GM23338 (cell line): ENCODE results near the gene YES1. TPM values are rescaled to one million over a fixed set of nuclear protein-coding genes. Genes with fewer than 3 reads are reported as not detected.

Experiments
- ATAC-seq: fragments of 200-7000 bp; cut with Tn5 transposase; 3 replicates; pipeline ENCODE4 v1.9.1; 2020
- DNase-seq: peaks from one replicate; pipeline ENCODE4 v3.0.0-alpha.2; 2015; ENCODE audit warnings: low spot score
- H2AFZ ChIP-seq: fragments of 200-600 bp; sonication (generic); 2 replicates; pipeline ENCODE4 v1.8.0; 2016; ENCODE audit warnings: antibody characterized with exemption, mild to moderate bottlenecking, moderate library complexity
- H3F3A ChIP-seq: fragments of 200-600 bp; sonication (generic); replicated peaks from 2 replicates; pipeline ENCODE4 v1.8.0; 2017; ENCODE audit warnings: antibody characterized with exemption, mixed run types, low read depth
- H3K27ac ChIP-seq: fragments of 200-600 bp; sonication (generic); 2 replicates; pipeline ENCODE4 v1.6.1; 2016; ENCODE audit warnings: low read depth
- H3K27me3 ChIP-seq: fragments of 200-600 bp; sonication (generic); 2 replicates; pipeline ENCODE4 v1.8.0; 2016; ENCODE audit warnings: mild to moderate bottlenecking, mixed run types, moderate library complexity; ENCODE audit not compliant: insufficient read depth
- H3K36me3 ChIP-seq: fragments of 200-600 bp; sonication (generic); 2 replicates; pipeline ENCODE4 v1.8.0; 2016; ENCODE audit warnings: mild to moderate bottlenecking; ENCODE audit not compliant: insufficient read depth
- H3K4me1 ChIP-seq: fragments of 200-600 bp; sonication (generic); 2 replicates; pipeline ENCODE4 v1.8.0; 2016; ENCODE audit warnings: mild to moderate bottlenecking, moderate library complexity; ENCODE audit not compliant: insufficient read depth
- H3K4me2 ChIP-seq: fragments of 200-600 bp; sonication (generic); 2 replicates; pipeline ENCODE4 v1.7.1; 2017; ENCODE audit warnings: mixed run types
- H3K4me3 ChIP-seq: fragments of 200-600 bp; sonication (generic); 2 replicates; pipeline ENCODE4 v1.6.1; 2016; ENCODE audit warnings: mixed run types
- H3K79me2 ChIP-seq: fragments of 200-600 bp; sonication (generic); replicated peaks from 2 replicates; pipeline ENCODE4 v1.8.0; 2017; ENCODE audit warnings: mild to moderate bottlenecking; ENCODE audit not compliant: insufficient read depth
- H3K9me2 ChIP-seq: fragments of 200-600 bp; sonication (generic); 2 replicates; pipeline ENCODE4 v1.8.0; 2017; ENCODE audit not compliant: insufficient read depth
- H4K20me1 ChIP-seq: fragments of 200-600 bp; sonication (generic); replicated peaks from 2 replicates; pipeline ENCODE4 v1.8.0; 2017; ENCODE audit warnings: mild to moderate bottlenecking; ENCODE audit not compliant: insufficient read depth
- H3K27ac Mint-ChIP-seq: 2 replicates; pipeline ENCODE4 v1.8.0; 2020; ENCODE audit warnings: inconsistent platforms, mild to moderate bottlenecking, moderate library complexity, mixed read lengths
- H3K27me3 Mint-ChIP-seq: 3 replicates; pipeline ENCODE4 v1.8.0; 2022; ENCODE audit warnings: low read depth, mild to moderate bottlenecking, moderate library complexity, mixed read lengths, inconsistent platforms; ENCODE audit not compliant: insufficient read depth, poor library complexity
- H3K36me3 Mint-ChIP-seq: 3 replicates; pipeline ENCODE4 v1.8.0; 2021; ENCODE audit warnings: low read depth, mild to moderate bottlenecking, inconsistent platforms, moderate library complexity, mixed read lengths
- H3K4me1 Mint-ChIP-seq: 3 replicates; pipeline ENCODE4 v1.8.0; 2020; ENCODE audit warnings: mild to moderate bottlenecking, inconsistent platforms, mixed read lengths
- H3K4me3 Mint-ChIP-seq: 3 replicates; pipeline ENCODE4 v1.8.0; 2021; ENCODE audit warnings: moderate library complexity, mild to moderate bottlenecking, inconsistent platforms, mixed read lengths
- H3K9me3 Mint-ChIP-seq: 3 replicates; pipeline ENCODE4 v1.8.0; 2020; ENCODE audit warnings: moderate library complexity, mild to moderate bottlenecking, inconsistent platforms, mixed read lengths
- CREB1 ChIP-seq: fragments of 250-450 bp; sonication (Bioruptor Pico); IDR thresholded peaks from 2 replicates; pipeline ENCODE4 v1.5.0; 2020; ENCODE audit warnings: low read depth, mild to moderate bottlenecking, moderate library complexity
- CTCF ChIP-seq, 2 experiments: fragments of 200-600 bp in 1 of 2; sonication (generic) in 1 of 2; conservative IDR thresholded peaks; 2 replicates each; pipeline versions ENCODE4 v1.5.1 to v1.6.1; 2016 to 2017; ENCODE audit warnings: antibody characterized with exemption in 2 of 2, low read depth in 2 of 2, mild to moderate bottlenecking in 2 of 2, moderate library complexity in 1 of 2
- EZH2 ChIP-seq: fragments of 200-600 bp; sonication (generic); IDR thresholded peaks from one replicate; pipeline ENCODE4 v1.8.0; 2017; ENCODE audit warnings: antibody characterized with exemption, mild to moderate bottlenecking, low read depth; ENCODE audit not compliant: unreplicated experiment
- EZH2phosphoT487 ChIP-seq: fragments of 200-600 bp; sonication (generic); IDR thresholded peaks from one replicate; pipeline ENCODE4 v1.8.1; 2018; ENCODE audit warnings: antibody characterized with exemption; ENCODE audit not compliant: unreplicated experiment
- JUNB ChIP-seq: IDR thresholded peaks from one replicate; pipeline ENCODE4 v1.6.1; 2016; ENCODE audit warnings: antibody characterized with exemption; ENCODE audit not compliant: unreplicated experiment
- NANOG ChIP-seq: IDR thresholded peaks from 2 replicates; pipeline ENCODE4 v1.6.1; 2016; ENCODE audit warnings: antibody characterized with exemption, borderline replicate concordance
- POLR2AphosphoS5 ChIP-seq: IDR thresholded peaks from 2 replicates; pipeline ENCODE4 v1.6.1; 2016; ENCODE audit warnings: antibody characterized with exemption, low read depth
- STAT1 ChIP-seq: IDR thresholded peaks from one replicate; pipeline ENCODE4 v1.6.1; 2016; ENCODE audit warnings: antibody characterized with exemption; ENCODE audit not compliant: unreplicated experiment
- ZNF114 ChIP-seq: fragments of 250-450 bp; sonication (Bioruptor Pico); IDR thresholded peaks from 2 replicates; pipeline ENCODE4 v1.5.0; 2020; ENCODE audit warnings: mild to moderate bottlenecking, moderate library complexity
- ZNF331 ChIP-seq: fragments of 250-450 bp; sonication (Bioruptor Pico); IDR thresholded peaks from 2 replicates; pipeline ENCODE4 v1.5.0; 2020; ENCODE audit warnings: low read depth, mild to moderate bottlenecking, moderate library complexity
- ZNF462 ChIP-seq: fragments of 250-450 bp; sonication (Bioruptor Pico); IDR thresholded peaks from 2 replicates; pipeline ENCODE4 v1.5.0; 2020; ENCODE audit warnings: mild to moderate bottlenecking, moderate library complexity
- polyA plus RNA-seq: library from polyadenylated mRNA; unstranded; fragments of >200 nt; fragmentation: Nextera tagmentation; extraction: Ambion mirVana; gene quantifications from 2 replicates; pipeline ENCODE4 v1.2.1, GENCODE V29; 2016
- total RNA-seq: library from RNA; depleted of rRNA; stranded (reverse); fragments of >200 nt; shearing (Covaris generic); gene quantifications from 2 replicates; pipeline ENCODE4 v1.2.3, GENCODE V29; 2014
- TF ChIP-seq, protein P1 (sequence below): IDR thresholded peaks from one replicate; pipeline ENCODE4 v1.6.1; 2018; ENCODE audit warnings: antibody characterized with exemption; ENCODE audit not compliant: unreplicated experiment
- TF ChIP-seq, protein P2 (sequence below): IDR thresholded peaks from 2 replicates; pipeline ENCODE4 v1.6.1; 2016; ENCODE audit warnings: antibody characterized with exemption

YES1 gene
- total and polyA plus RNA-seq, 2 experiments from 2014 or later = 25.4 to 327 TPM

GRCh38 chr18:675307-675706, 136.7 kb downstream of the YES1 start:
- TF ChIP-seq EZH2phosphoT487 (no peak), STAT1 (no peak), NANOG (no peak), CTCF (conservative IDR thresholded peaks at IDR 0.05; ENCODE audit: low read depth in 2 of 2) (no peak), POLR2AphosphoS5 (no peak), CREB1 (CRISPR knock-in tag) (no peak), EZH2 (no peak), ZNF114 (no peak), ZNF462 (CRISPR knock-in tag) (no peak), ZNF331 (CRISPR knock-in tag) (no peak), JUNB (no peak)
- TF ChIP-seq, protein P1, sequence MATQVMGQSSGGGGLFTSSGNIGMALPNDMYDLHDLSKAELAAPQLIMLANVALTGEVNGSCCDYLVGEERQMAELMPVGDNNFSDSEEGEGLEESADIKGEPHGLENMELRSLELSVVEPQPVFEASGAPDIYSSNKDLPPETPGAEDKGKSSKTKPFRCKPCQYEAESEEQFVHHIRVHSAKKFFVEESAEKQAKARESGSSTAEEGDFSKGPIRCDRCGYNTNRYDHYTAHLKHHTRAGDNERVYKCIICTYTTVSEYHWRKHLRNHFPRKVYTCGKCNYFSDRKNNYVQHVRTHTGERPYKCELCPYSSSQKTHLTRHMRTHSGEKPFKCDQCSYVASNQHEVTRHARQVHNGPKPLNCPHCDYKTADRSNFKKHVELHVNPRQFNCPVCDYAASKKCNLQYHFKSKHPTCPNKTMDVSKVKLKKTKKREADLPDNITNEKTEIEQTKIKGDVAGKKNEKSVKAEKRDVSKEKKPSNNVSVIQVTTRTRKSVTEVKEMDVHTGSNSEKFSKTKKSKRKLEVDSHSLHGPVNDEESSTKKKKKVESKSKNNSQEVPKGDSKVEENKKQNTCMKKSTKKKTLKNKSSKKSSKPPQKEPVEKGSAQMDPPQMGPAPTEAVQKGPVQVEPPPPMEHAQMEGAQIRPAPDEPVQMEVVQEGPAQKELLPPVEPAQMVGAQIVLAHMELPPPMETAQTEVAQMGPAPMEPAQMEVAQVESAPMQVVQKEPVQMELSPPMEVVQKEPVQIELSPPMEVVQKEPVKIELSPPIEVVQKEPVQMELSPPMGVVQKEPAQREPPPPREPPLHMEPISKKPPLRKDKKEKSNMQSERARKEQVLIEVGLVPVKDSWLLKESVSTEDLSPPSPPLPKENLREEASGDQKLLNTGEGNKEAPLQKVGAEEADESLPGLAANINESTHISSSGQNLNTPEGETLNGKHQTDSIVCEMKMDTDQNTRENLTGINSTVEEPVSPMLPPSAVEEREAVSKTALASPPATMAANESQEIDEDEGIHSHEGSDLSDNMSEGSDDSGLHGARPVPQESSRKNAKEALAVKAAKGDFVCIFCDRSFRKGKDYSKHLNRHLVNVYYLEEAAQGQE = no peak
- TF ChIP-seq, protein P2, sequence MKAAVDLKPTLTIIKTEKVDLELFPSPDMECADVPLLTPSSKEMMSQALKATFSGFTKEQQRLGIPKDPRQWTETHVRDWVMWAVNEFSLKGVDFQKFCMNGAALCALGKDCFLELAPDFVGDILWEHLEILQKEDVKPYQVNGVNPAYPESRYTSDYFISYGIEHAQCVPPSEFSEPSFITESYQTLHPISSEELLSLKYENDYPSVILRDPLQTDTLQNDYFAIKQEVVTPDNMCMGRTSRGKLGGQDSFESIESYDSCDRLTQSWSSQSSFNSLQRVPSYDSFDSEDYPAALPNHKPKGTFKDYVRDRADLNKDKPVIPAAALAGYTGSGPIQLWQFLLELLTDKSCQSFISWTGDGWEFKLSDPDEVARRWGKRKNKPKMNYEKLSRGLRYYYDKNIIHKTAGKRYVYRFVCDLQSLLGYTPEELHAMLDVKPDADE = no peak
- ATAC-seq = no peak
- Mint-ChIP-seq H3K36me3 (peaks cover 85% of the 10 kb centered on the region), H3K4me3 (no peak overlapping the region), H3K27me3 (peaks cover 21% of the 10 kb centered on the region), H3K9me3 (no peaks in the 10 kb centered on the region), H3K27ac (no peak overlapping the region), H3K4me1 (peaks cover 5% of the 10 kb centered on the region; the same call in 2 of the 3 replicates)
- Histone ChIP-seq H3K27ac (no peak overlapping the region), H3K4me3 (no peak overlapping the region), H3K36me3 (peaks cover 46% of the 10 kb centered on the region), H3K27me3 (no peaks in the 10 kb centered on the region), H3K4me2 (no peak overlapping the region), H3K79me2 (no peaks in the 10 kb centered on the region), H3K9me2 (no peaks in the 10 kb centered on the region), H4K20me1 (no peaks in the 10 kb centered on the region; the same call in 1 of the 2 replicates), H2AFZ (no peak overlapping the region), H3F3A (peaks cover 7% of the 10 kb centered on the region; the same call in 1 of the 2 replicates), H3K4me1 (no peaks in the 10 kb centered on the region)
- DNase-seq = no peak
